NB4 (cell line): ENCODE results near the gene SLC6A11.

Source experiments
- CTCF ChIP-seq: IDR thresholded peaks from one replicate; pipeline ENCODE4 v1.5.1; 2012; ENCODE audit warnings: low read depth, low read length
- MYC ChIP-seq: IDR thresholded peaks from 2 replicates; pipeline ENCODE4 v1.6.1; 2011; ENCODE audit warnings: low read depth, low read length
- POLR2A ChIP-seq: IDR thresholded peaks from 2 replicates; pipeline ENCODE4 v1.6.1; 2011; ENCODE audit warnings: mild to moderate bottlenecking; ENCODE audit not compliant: insufficient read length; ENCODE audit errors: extremely low read depth

- no peak for TF ChIP-seq POLR2A
- no peak for TF ChIP-seq MYC
- no peak for TF ChIP-seq CTCF
Measured at GRCh38 chr3:10777627-10778026, 38.4 kb upstream of the SLC6A11 start.
